Heart left ventricle (tissue), 16 donors: Measurements from ENCODE around the gene ACTG2. TPM values are rescaled to one million over a fixed set of nuclear protein-coding genes. Genes with fewer than 3 reads are reported as not detected.

Source experiments
- ATAC-seq, 4 donors: fragments of 200-7000 bp; cut with Tn5 transposase; one replicate each; pipeline ENCODE4 v1.9.1; 2020 to 2022; ENCODE audit warnings: moderate library complexity in 4 of 4, mild to moderate bottlenecking in 3 of 4, moderate number of reproducible peaks in 1 of 4
- DNase-seq, 5 donors: peaks; one replicate each; pipeline ENCODE4 v3.0.0-alpha.2; 2020
- H3K27ac ChIP-seq, 12 donors: fragments of 200-600 bp; sonication (generic) in 4 of 12; one replicate each; pipeline versions ENCODE4 v1.5.0 to v1.8.0; 2016 to 2022; ENCODE audit warnings: mild to moderate bottlenecking in 2 of 12
- H3K27me3 ChIP-seq, 9 donors: fragments of 200-600 bp; sonication (generic) in 2 of 9; one replicate each; pipeline versions ENCODE4 v1.5.1 to v1.8.0; 2016 to 2022; ENCODE audit warnings: mild to moderate bottlenecking in 3 of 9
- H3K36me3 ChIP-seq, 9 donors: fragments of 200-600 bp; sonication (generic) in 2 of 9; one replicate each; pipeline versions ENCODE4 v1.5.0 to v1.8.0; 2018 to 2022; ENCODE audit warnings: mild to moderate bottlenecking in 2 of 9
- H3K4me1 ChIP-seq, 12 donors: fragments of 200-600 bp; sonication (generic) in 4 of 12; one replicate each; pipeline versions ENCODE4 v1.5.0 to v1.8.0; 2016 to 2022; ENCODE audit warnings: mild to moderate bottlenecking in 3 of 12
- H3K4me3 ChIP-seq, 12 donors: fragments of 200-600 bp; sonication (generic) in 4 of 12; one replicate each; pipeline versions ENCODE4 v1.5.0 to v1.8.0; 2017 to 2022; ENCODE audit warnings: mild to moderate bottlenecking in 9 of 12, moderate library complexity in 4 of 12
- H3K9me3 ChIP-seq, 12 donors: fragments of 200-600 bp; sonication (generic) in 4 of 12; one replicate each; pipeline versions ENCODE4 v1.5.0 to v1.8.0; 2016 to 2022; ENCODE audit warnings: mild to moderate bottlenecking in 1 of 12
- CTCF ChIP-seq, 12 donors: fragments of 200-600 bp; sonication (generic) in 4 of 12; IDR thresholded peaks; one replicate each; pipeline versions ENCODE4 v1.5.0 to v1.8.0; 2018 to 2022; ENCODE audit warnings: antibody characterized with exemption in 12 of 12, mild to moderate bottlenecking in 5 of 12
- POLR2A ChIP-seq, 2 donors: fragments of 450-650 bp; IDR thresholded peaks; one replicate each; pipeline ENCODE4 v1.6.1; 2017; ENCODE audit warnings: antibody characterized with exemption in 2 of 2, mild to moderate bottlenecking in 2 of 2, moderate library complexity in 2 of 2
- WGBS, 4 donors: extraction: QIAGEN DNeasy Blood & Tissue Kit in 2 of 4; methylation state at CpG; one replicate each; pipeline versions ENCODE4 v1.1.5 to v1.1.7; 2013 to 2018; 5-methylcytosine and 5-hydroxymethylcytosine counted together
- intact Hi-C, 10 donors: fragments of 100-400 bp; cut with DNase I; formaldehyde crosslinking; loops; one replicate each; pipeline versions ENCODE4 v1.11.1 to v1.14.2; 2022
- polyA plus RNA-seq, 2 donors: library from polyadenylated mRNA; stranded (reverse); fragments of 200-250 nt; gene quantifications; one replicate each; pipeline ENCODE4 v1.2.3, GENCODE V29; 2013
- total RNA-seq, 9 donors: library from RNA; depleted of rRNA in 2 of 9; stranded (reverse); fragments of >200 nt in 2 of 9; fragmentation: NEBNext Ultra II Directional in 3 of 9; extraction: Animal tissue kit (Norgen Biotek cat#: 25700) in 3 of 9; gene quantifications; one replicate each; pipeline versions ENCODE4 v1.1.0 to v1.2.4, GENCODE V29; 2016 to 2023
- donor health status: ischemic (EF 13 %, LVEDD 7.1; RV severe dilation, severe dysfunction).
- donor health status: healthy with polysubstance abuse.
- donor health status: DM: no; HTN: yes; CAD: no.
- donor health status: DM: no; HTN: no; CAD: no.
- donor health status: ischemic (EF 25% LVEDD 6.9; RV normal size, moderate dysfunction).
- donor health status: ischemic (EF 25% LVEDD 5.7; RV mildly dilated, moderate dysfunction).
- donor health status: healthy.
- donor health status: DM: yes; HTN: yes; CAD: no.
- donor health status: ischemic (EF 35%, LVEDD 5.7; RV mildly dilated, moderate dysfunction).
- donor health status: nonischemic (EF 11% LVEDD 7.7; RV severe dilation, severe dysfunction).
- donor health status: DM: yes; HTN: yes; CAD: no.
- donor health status: PGD.
- donor health status: ischemic (EF 29% LVEDD 5.4; RV normal size, mild dysfunction).
- donor health status: nonischemic (EF 23%, LVEDD 6.1; RV moderate dilation, normal function).

The ACTG2 gene
- total and polyA plus RNA-seq, 11 donors: 1.3 to 10.5 (median 3.8) TPM

GRCh38 chr2:73862987-73863386, 29.8 kb upstream of the ACTG2 start:
- Histone ChIP-seq H3K36me3 (peaks cover 0 to 95% (median 87%) of the 10 kb centered on the region in 9 donors), H3K27me3 (no peaks in the 10 kb centered on the region), H3K27ac (no peak overlapping the region), H3K4me3 (no peak overlapping the region), H3K4me1 (no peaks in the 10 kb centered on the region), H3K9me3 (no peaks in the 10 kb centered on the region)
- WGBS, 4 donors: 62 to 95% (median 88%) methylated on average over 2 of the region's 2 CpGs
- intact Hi-C loops: no loop called here
- ATAC-seq (no peak), DNase-seq (no peak)
- TF ChIP-seq POLR2A (IDR thresholded peaks at IDR 0.05) (no peak), CTCF (IDR thresholded peaks at IDR 0.05) (no peak)

- peak overlapping the region in 1 of 12 donors; percentile 83 for H3K27ac ChIP-seq
- peaks cover 0 to 41% (median 36%) of the 10 kb centered on the region in 9 donors for H3K36me3 ChIP-seq
- no peaks in the 10 kb centered on the region for H3K27me3 ChIP-seq
- TF ChIP-seq CTCF (IDR thresholded peaks at IDR 0.05) (no peak), POLR2A (IDR thresholded peaks at IDR 0.05) (no peak)
- H3K4me1 ChIP-seq: peaks cover 0 to 19% (median 12%) of the 10 kb centered on the region in 12 donors
- no peak for ATAC-seq
- DNase-seq: no peak
- WGBS, 4 donors: 87 to 96% (median 91%) methylated on average over 9 of the region's 9 CpGs
- intact Hi-C loops: no loop called here
- no peaks in the 10 kb centered on the region for H3K9me3 ChIP-seq
- no peak overlapping the region for H3K4me3 ChIP-seq
Measured at GRCh38 chr2:73868204-73868978, 24.4 kb upstream of the ACTG2 start.

- peak overlapping the region in 2 of 12 donors; percentile 11 for H3K4me3 ChIP-seq
Measured at GRCh38 chr2:73870084-73870483, 22.7 kb upstream of the ACTG2 start.

More at GRCh38 chr2:73870084-73870483, 22.7 kb upstream of the ACTG2 start:
- WGBS, 4 donors: 3 to 7% (median 4%) methylated on average over 4 of the region's 4 CpGs
- intact Hi-C loops: no loop called here
- no peak for TF ChIP-seq CTCF (IDR thresholded peaks at IDR 0.05)
- TF ChIP-seq POLR2A (IDR thresholded peaks at IDR 0.05): no peak
- H3K36me3 ChIP-seq: peaks cover 0 to 25% (median 19%) of the 10 kb centered on the region in 9 donors
- H3K9me3 ChIP-seq: no peaks in the 10 kb centered on the region
- DNase-seq: peak in 4 of 5 donors; percentile 77 to 88 (median 82)
- H3K4me1 ChIP-seq: peaks cover 0 to 19% (median 12%) of the 10 kb centered on the region in 12 donors
- H3K27me3 ChIP-seq: no peaks in the 10 kb centered on the region
- peak overlapping the region in 11 of 12 donors; percentile 49 to 83 (median 59) for H3K27ac ChIP-seq
- peak; percentile 92 to 98 (median 97) for ATAC-seq
